ENCODE data around the gene DAAM2.

The DAAM2 gene

DNA sequence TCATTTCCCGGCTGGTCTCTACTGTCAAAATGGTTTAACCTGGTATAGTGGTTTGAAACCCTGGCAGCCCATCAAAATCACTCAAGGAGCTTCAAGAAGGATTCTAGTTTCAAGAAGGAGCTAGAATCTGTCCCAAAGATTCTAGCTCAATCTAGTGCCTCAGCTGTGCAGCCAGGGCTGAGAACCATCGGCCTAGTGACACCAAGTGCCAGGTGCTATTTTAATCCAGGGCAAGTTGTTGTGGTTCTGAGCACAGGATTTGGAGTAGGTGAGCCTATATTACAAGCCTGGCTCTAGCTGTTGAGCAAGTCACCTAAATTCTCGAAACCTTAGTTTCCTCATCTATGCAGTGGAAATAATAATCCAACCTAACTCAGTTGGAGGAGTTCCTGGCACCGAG lies 138.4 kb downstream of the DAAM2 start:
- no peak for DNase-seq (ENCODE audit: low read depth)

DNA sequence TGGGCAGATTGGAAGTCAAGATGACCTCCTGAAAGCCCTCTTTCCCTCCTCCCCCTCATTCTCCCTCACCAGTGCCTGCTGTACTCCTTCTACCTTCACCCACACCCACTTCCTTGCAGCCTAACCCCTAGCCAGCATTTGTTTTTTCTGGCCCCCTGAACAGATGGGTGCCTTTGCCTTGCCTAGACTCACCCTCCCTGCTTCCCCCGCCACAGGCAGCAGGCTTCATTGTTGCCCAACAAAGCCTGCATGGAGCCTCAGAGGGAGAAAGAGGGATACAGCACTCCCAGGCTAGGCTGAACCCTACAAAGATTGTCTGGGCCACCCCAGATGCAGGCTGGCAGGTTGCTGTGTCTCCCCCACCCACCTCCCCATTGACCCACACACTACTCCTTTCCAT lies 139.4 kb downstream of the DAAM2 start:
- no peak for DNase-seq (ENCODE audit: low read depth)

DNA sequence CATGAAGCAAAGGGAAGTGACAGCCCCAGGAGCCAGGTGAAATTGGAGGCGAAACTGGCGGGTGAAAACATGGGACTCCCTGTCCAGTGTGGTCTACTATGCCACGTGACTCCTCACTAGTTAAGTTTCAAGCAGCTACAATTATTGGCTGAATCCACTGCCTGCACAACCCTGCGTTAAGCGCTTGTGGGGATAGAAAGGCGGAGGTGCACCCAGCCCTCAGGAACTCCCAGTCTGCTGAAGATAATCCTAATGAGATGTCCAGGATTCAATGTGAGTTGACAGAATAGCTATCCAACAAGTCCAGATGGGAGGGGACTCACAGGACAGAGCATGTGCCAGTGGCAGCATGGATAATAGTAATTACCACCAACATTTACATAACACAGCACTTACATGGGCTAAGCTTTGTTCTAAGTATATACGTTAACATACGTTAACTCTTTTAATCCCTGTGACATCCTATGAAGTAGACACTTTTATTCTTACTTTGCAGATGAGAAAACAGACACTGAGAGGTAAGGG lies 140.3 kb downstream of the DAAM2 start:
- DNase-seq (ENCODE audit: low read depth), result no peak

DNA sequence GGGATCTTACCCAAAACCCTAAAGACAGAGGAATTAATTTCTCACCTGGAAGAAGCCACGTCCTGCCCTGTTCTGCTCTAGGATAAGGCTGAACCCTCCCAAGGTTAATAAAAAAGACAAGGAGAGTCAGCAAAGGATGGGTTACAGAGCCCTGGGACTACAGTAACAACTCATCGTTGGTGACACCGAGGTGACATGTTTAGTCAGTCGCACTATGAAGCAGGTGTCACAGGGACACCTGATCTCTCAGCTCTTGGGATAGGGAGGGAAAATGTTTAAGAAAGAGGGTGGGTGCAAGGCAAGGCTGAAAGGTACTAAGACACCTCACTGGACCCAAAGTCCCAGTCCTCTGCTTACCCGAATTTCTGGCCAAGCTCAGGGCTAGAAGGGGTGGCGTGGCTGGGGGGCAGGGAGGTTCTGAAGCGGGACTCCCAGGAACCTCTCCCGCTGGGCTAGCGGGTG lies 141.5 kb downstream of the DAAM2 start:
- no peak for DNase-seq (ENCODE audit: low read depth)

DNA sequence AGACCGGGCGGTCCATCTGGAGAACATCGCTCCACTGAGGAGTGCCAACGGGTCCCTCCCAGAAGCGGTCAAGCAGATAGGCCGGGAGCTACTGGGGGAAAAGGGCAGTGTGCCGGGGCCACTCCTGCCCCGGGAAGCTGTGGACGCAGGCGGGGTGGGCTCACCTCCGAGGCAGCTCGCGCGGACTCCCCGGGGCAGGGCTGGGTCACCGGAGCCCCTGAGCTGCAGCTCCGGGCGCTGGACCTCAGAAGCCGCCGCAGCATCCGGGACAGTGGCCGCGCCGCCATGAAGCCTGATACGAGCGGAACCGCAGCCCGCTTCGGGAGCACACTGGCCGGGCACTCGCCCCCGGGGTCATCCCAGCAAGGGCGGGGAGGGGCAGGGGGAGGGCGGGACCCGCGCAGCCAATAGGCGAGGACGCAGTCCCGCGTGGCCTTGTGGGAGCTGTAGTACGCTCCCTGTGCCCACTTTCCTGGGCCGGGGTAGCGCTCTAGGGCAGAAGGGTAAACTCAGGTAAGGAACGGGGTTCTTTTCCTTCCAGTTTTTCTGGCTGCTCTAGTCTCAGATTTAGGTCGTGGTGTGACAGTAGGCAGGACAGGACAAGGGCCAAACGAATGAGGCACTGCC lies 142.1 kb downstream of the DAAM2 start, which contains the start of gene MOCS1:
Gene MOCS1 (minus strand): TSS at position 332 of the 627 bp plus-strand sequence. CDS start 45 bp downstream, at position 287.
- peak; percentile 59 for DNase-seq (ENCODE audit: low read depth)

DNA sequence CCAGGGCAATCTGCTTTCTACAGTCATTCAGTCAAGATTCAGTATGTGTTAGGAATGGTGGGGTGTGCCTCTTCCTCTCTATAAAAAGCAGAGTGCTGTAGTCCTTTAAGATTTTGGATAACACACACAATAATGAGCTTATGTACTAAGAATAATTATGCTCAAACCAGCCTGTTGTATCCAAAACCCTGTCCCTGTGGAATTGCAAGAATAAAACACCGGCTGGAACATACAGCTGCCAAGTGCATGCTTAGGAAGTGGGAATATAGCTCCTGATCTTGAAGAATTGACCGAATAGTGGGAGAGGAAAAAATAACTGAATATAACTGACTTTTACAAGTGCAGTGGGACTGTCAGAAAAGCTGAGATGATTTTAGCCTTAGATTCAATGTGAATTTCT lies 143.1 kb downstream of the DAAM2 start:
- no peak for DNase-seq (ENCODE audit: low read depth)

DNA sequence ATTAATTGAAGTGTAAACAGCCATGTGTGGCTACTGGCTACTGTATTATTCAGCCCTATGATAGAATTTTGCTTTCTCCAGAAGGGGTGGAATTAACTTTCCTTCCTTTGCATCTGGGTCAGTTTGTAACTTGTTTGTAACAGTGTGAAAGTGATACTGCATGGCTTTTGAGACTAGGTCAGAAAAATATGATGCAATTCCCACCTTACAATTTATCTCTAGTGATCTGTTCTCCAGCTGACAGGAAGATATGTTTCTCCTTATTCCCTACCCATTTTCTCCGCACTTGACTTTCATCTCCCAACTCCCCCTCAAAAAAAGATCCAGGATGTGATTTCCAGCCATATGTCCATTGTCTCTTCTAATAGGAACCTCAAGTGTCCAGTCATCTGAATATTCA lies 144.7 kb downstream of the DAAM2 start:
- no peak for DNase-seq (ENCODE audit: low read depth)

DNA sequence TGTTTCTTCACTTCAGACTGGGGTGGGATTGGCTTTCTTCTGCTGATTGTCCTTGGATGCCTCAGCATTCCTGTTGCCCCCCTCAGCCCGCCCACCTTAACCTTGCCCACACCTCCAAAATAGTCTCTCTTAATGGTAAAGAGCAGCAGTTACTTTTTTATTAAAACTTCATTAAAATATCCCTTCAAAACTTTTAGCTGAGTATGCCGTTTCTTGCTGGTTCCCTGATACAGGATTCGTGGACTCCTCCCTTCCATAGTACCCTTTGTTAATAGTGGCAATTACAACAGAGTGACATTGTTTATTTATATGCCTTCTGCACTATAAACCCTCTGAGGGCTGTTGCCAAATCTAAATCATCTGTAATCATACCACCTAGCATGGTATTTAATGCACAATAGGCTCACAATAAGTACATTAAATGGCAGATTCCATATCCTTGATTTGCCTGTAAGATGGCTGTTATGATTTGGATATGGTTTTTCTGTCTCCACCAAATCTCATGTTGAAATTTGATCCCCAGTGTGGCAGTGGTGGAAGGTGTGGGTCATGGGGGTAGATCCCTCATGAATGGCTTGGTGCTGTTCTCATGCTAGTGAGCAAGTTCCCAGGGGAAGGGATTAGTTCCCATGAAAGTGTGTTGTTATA lies 145.6 kb downstream of the DAAM2 start:
- DNase-seq (ENCODE audit: low read depth), result no peak

DNA sequence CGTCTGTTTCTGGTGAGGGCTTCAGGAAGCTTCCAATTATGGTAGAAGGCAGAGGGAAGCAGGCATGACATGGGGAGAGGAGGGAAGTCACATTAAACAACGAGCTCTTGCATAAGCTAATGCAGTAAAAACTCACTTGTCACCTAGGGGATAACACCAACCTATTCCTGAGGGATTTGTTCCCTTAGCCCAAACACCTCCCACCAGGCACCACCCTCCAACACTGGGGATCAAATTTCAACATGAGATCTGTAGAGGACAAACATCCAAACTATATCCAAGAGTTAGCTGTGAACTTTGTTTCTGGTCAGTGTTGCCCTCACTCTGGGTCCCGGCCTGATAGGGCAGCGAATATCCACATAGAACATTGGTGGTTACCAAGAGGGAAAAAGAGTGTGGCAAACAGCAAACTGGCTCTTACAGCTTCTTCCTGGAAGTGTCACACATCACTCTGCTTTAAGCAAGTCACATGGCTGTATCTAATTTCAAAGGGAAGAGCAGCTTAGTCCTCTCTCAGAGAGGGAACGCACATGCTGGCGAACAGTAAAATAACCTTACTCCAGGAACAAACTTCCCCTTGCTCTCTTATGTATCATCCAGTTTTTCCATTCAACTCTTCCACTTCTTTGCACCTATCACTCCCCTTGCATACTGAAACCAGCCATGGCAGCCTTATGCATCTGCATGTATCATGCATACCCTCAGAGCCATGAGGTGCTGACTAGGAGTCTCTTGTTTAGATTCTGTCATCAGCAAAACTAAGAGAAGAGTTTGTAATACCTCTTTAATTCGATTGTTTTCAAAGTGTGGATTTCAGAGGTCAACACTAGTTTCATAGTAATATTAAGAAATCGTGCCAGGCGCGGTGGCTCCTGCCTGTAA lies 146.8 kb downstream of the DAAM2 start:
- DNase-seq (ENCODE audit: low read depth), result no peak

DNA sequence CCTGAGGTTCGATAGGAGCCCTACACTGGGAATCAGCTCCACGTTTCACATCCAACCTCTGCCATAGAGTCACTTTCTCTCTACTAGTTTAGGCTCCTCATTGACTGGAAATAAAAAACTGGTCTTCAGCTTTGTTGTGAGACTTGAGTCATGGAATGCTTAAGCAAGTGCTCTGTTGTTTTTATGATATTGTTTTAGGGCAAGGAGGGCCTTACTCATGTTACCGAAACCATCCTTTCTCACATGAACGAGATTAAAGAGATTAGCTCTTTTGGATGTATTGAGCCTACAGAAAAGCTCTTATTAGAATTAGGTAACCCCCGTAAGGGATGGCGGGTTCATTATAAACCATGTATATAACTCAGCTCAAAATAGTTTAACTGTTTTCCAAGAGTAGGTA lies 149.0 kb downstream of the DAAM2 start:
- no peak for DNase-seq (ENCODE audit: low read depth)

DNA sequence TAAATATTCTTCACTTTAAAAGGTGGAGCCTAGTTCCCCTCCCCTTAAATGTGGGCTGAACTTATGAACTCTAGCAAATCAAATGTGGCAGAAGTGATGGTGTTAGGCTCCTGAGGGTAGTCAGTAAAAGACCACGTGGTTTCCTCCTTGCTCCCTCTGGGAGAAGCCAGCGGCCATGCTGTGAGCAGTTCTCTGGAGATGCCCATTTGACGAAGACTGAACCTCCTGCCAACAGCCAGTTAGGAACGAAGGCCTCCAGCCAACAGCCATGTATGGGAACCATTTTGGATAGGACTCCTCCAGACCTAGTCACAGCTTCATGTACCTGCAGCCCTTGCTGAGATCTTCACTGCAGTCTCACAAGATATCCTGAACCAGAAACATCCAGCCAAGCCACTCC lies 149.6 kb downstream of the DAAM2 start:
- DNase-seq (ENCODE audit: low read depth), result no peak

DNA sequence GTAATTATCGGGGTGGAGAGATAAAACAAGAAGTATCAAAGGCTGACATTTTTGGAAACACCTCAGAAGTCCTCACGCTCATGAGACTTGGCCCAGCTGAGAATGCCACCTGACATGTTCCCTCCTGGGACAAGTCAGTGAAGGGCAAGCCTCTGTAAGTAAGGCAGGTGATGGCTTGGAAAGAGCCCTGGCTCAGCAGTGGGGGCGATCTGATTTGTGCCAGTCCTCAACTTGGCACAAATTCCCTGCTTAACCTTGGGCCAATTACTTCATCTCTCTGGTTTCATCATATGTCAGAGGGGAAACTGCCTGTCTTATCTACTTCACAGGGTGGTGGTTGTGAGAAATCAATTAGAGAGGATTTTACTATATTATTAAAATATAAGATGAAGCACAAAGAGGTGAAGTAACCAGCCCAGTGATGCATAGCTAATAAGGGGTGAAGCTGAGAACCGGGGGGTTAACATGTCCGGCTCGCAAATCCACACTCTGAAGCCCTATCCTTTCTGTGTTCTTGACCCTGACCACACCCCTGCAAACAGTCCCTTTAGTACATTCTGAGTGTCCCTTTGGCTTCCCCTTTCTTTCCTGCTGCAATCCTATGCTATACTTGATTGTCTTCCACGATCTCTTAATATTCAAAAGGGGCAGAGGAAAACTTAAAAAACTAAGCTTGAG lies 150.9 kb downstream of the DAAM2 start:
- DNase-seq (ENCODE audit: low read depth), result no peak

DNA sequence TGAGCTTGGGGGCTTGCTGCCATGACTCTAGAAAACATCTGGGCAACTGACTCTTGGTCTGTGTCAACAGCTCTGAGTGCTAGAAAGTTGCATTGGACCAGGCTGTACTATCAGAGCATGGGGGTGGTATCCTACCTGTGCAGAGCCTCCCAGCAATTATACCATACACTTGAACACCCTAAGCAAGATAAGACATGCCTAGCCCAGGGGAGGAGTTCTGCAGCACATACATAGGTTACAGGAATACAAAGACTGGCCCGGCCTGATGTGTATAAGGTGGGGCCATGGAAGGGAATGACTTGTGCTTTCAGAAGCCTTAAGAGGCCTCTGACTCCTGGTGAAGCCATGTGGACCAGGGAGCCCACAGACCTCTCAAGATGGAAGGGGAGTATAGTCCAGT lies 153.4 kb downstream of the DAAM2 start:
- DNase-seq (ENCODE audit: low read depth), result no peak

DNA sequence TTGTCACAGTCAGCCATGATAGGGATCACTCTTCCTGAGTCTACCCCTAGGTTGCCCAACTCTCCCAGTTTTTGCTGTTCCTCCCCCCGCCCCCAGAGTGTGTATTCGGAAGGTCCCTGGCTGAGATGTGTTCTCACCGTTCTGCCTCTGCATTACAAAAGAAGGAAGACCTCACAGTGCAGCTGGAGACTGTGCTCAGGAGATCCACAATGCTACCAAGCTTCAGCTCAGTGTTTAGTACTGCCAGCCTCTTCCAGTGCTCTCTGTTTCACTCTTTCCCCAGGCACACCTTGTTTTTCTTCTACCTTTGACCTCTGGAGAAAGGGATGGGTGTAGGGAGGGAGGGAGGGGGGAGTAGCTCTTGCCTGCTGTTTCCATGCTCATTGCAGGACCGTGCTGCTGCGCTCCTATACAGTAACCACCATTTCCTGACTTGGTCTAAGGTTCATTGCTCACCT lies 155.5 kb downstream of the DAAM2 start:
- no peak for DNase-seq (ENCODE audit: low read depth)

DNA sequence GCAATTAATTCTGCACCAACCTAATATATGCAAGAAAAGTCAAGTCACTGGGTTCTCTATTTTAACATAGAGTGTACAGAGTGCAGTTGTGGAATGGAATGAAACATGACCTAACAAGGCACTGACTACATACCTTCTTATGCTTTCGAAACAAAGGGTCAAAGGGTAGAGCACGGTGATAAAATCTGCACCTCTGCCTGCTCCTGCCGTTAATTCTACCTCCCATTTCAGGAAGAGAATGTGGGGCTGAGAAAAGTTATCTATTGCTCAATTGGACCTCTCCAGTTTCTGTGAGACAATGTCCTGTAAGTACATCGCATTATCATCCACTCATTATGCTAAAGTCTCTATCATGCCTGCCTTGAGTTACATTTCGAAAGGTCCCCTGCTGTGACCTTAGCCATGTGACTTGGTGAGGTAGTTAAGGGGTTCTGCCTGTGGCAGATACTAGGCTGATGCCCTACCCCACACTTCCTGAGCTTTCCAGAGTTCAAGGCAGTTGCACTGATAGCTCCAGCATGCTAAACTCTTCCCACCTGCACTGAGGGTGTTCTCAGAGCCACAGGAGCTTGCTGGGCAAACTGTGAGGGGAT lies 156.1 kb downstream of the DAAM2 start:
- no peak for DNase-seq (ENCODE audit: low read depth)

DNA sequence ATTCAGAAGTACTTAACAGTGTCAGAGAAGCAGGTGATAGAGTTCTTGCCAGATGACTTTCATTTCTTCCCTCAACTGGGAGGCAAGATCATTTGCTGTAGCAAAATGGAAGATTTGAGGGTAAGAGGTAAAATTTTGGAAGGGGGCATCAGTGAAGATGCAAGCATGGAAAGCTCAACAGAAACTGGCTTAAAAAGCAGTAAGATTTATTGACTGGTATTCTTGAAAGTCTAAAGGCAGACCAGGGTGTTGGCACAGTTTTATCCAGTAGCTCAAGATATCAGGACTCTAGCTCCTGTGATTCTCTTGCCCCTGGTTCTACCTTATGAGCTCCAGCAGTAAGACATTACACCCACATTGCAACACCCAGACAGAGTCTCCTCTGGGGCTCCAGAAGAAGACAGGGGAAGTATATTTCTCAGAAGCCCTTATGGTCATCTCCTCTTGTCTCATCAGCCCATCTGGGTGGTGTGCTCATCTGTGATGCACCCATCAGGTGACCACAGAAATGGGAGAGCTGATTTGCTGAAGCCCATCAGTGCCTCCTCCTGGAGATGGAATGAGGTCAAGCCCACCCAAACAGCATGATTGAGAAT lies 158.0 kb downstream of the DAAM2 start:
- DNase-seq (ENCODE audit: low read depth), result no peak

DNA sequence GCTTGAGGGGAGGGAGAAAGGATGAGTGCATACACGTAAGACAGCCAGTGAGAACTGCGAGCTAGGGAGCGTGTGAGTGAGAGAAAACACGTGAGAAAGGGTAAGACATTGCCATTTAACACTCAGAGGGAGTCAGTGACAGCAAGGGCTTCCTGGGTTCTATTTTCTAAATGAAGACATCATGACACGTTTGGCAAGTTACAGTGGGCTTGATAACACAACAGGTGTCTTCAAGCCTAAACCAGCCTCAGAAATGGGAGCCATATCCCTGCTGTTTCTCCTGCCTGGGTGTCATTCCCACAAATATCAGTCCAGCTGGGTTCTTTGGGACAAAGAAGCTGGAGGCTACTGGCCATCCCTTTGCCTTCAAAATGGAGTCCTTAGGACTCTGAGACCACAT lies 159.0 kb downstream of the DAAM2 start:
- DNase-seq (ENCODE audit: low read depth), result no peak

DNA sequence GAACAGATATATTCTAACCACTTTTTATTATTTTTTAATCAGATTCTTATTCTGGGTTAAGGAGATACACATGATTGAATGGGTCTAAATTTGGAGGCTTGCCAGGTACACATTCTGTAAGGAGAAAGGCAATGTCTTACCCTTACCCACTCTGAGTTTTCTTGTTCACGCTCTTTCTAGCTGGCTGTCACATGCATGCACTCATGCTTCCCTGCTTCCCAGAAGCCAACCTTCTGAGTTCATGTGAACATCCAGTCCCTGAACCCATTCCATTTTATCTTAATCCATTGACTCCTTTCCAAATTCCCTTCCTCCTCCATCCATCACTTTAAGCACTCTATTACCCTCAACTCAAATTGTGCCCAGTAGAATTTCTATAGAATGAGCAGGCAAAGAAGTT lies 159.5 kb downstream of the DAAM2 start:
- DNase-seq (ENCODE audit: low read depth), result no peak

DNA sequence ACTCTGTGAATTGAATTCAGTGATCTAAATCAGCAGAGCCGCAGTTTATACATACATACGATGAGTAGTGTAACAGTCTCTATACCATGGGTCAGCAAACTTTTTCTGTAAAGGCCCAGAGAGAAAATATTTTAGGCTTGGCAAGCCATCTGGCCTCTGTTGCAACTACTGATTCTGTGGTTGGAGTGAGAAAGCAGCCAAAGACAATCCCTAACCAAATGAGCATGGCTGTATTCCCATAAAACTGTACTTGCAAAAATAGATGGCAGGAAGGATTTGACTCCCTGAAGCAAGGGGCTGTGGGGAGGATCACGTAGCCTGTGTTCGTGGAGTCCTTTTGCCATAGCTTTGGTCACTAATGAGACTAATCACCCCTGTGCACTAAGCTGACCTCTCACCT lies 160.0 kb downstream of the DAAM2 start:
- DNase-seq (ENCODE audit: low read depth), result peak; percentile 76

DNA sequence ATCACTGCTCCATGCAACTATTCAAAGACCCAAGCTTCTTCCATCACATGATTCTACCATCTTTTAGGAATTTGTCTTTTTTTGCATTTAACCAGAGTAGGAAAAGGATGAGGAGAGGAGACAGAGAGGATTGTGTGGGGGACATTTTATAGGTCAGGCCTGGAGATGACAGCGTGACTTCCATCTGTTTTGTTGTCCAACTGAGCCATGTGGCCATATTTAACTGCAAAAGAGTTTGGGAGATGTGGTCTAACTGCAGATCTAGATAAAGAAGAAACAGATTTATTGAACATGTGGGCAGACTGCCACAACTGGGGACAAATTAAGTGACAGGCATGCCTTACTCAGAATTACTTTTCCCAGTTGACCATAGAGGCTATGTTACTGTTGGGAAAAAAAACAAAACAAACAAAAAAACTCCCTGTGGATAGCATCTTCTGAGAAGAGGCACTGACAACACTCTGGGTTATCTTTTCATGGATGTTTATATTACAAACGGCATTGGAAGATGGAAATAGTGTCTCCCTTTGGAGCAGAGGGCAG lies 161.0 kb downstream of the DAAM2 start:
- no peak for DNase-seq (ENCODE audit: low read depth)

Data from stromal cell of bone marrow (primary cell).